HFFc6 (cell line): Measurements from ENCODE around the gene RNF148. TPM values are rescaled to one million over a fixed set of nuclear protein-coding genes. Genes with fewer than 3 reads are reported as not detected.

Source experiments
- DNase-seq: peaks from one replicate; pipeline ENCODE4 v3.0.0-alpha.2; 2018
- H3K27ac Mint-ChIP-seq: 2 replicates; pipeline ENCODE4 v1.8.0; 2020; ENCODE audit warnings: mild to moderate bottlenecking, mixed read lengths
- H3K27me3 Mint-ChIP-seq: 2 replicates; pipeline ENCODE4 v1.8.0; 2021; ENCODE audit warnings: mild to moderate bottlenecking, moderate library complexity, mixed read lengths; ENCODE audit not compliant: insufficient read depth
- H3K36me3 Mint-ChIP-seq: 2 replicates; pipeline ENCODE4 v1.8.0; 2021; ENCODE audit warnings: low read depth, mixed read lengths
- H3K4me1 Mint-ChIP-seq: 2 replicates; pipeline ENCODE4 v1.8.0; 2020; ENCODE audit warnings: low read depth, mixed read lengths
- H3K4me3 Mint-ChIP-seq: 2 replicates; pipeline ENCODE4 v1.8.0; 2020; ENCODE audit warnings: mild to moderate bottlenecking, moderate library complexity, mixed read lengths
- H3K9me3 Mint-ChIP-seq: 2 replicates; pipeline ENCODE4 v1.8.0; 2020; ENCODE audit warnings: mild to moderate bottlenecking, mixed read lengths
- total RNA-seq, 6 experiments: library from RNA; stranded (reverse); fragmentation: NEBNext Ultra II Directional; extraction: Animal tissue kit (Norgen Biotek cat#: 25700); gene quantifications; 2 replicates in 1 of 6; 3 replicates in 5 of 6; pipeline ENCODE4 v1.2.3, GENCODE V29; 2021
- TF ChIP-seq, protein P1 (sequence below): fragments of 200-600 bp; sonication (generic); IDR thresholded peaks from 2 replicates; pipeline ENCODE4 v1.5.0; 2021; ENCODE audit warnings: antibody characterized with exemption, mild to moderate bottlenecking

The RNF148 gene
- total RNA-seq, 6 experiments from 2014 or later: not detected

DNA sequence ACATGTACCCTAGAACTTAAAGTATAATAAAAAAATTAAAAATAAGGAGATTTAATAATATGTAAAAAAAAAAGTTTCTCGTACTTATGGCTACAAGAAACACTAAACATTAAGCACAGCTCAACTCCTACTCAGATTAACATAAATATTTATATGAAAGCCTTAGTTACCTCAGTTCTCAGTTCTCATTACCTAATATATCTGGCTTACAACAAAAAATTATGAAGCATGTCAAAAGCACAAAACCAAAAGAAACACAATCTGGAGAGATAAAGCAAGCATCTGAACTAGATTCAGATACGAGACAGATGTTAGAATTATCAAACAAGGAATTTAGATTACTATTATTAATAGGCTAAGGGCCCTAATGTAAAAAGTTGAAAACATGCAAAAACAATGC lies 43.9 kb downstream of the RNF148 start:
- TF ChIP-seq, protein P1, sequence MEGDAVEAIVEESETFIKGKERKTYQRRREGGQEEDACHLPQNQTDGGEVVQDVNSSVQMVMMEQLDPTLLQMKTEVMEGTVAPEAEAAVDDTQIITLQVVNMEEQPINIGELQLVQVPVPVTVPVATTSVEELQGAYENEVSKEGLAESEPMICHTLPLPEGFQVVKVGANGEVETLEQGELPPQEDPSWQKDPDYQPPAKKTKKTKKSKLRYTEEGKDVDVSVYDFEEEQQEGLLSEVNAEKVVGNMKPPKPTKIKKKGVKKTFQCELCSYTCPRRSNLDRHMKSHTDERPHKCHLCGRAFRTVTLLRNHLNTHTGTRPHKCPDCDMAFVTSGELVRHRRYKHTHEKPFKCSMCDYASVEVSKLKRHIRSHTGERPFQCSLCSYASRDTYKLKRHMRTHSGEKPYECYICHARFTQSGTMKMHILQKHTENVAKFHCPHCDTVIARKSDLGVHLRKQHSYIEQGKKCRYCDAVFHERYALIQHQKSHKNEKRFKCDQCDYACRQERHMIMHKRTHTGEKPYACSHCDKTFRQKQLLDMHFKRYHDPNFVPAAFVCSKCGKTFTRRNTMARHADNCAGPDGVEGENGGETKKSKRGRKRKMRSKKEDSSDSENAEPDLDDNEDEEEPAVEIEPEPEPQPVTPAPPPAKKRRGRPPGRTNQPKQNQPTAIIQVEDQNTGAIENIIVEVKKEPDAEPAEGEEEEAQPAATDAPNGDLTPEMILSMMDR: no peak
- no peaks in the 10 kb centered on the region for H3K27me3 Mint-ChIP-seq
- H3K9me3 Mint-ChIP-seq: peaks cover 47% of the 10 kb centered on the region
- DNase-seq: no peak
- no peaks in the 10 kb centered on the region for H3K36me3 Mint-ChIP-seq
- H3K4me3 Mint-ChIP-seq: no peak overlapping the region
- H3K4me1 Mint-ChIP-seq: no peaks in the 10 kb centered on the region
- no peak overlapping the region for H3K27ac Mint-ChIP-seq

DNA sequence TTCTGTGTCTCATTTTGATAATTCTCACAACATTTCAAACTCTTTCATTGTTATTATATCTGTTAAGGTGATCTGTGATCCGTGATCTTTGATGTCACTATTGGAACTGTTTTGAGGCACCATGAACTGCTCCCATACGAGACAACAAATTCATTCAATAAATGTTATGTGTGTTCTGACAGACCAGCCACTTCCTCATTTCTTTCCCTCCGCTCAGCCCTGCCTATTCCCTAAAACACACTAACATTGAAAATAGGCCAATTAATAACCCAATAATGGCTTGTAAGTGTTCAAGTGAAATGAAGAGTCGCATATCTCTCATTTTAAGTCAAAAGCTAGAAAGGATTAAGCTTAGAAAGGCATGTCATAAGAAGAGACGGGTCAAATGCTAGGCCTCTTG lies 49.0 kb downstream of the RNF148 start:
- Mint-ChIP-seq H3K4me3 (no peak overlapping the region), H3K36me3 (no peaks in the 10 kb centered on the region), H3K9me3 (peaks cover 31% of the 10 kb centered on the region), H3K27ac (no peak overlapping the region), H3K27me3 (no peaks in the 10 kb centered on the region), H3K4me1 (no peaks in the 10 kb centered on the region)
- TF ChIP-seq, protein P1: no peak
- DNase-seq: no peak

DNA sequence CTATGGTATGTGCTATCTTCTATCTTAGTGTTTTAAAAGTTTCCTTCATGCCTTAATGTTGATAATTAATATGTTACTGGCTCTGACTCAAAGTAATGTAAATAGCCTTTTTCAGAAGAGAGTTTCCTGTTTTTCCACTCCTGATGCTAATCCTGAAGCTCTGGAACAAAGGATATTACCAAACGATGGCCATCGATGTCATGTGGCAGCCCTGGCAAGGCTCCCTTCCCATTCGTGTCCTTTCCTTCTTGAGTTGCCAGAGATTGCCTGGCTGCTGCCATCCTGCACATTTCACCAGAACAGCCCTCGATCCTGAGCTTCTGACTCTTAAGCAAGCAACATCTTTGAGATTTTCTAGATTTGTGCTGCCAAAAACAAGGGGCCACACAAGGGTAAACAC lies 49.8 kb downstream of the RNF148 start:
- Mint-ChIP-seq H3K4me1 (no peaks in the 10 kb centered on the region), H3K27ac (no peak overlapping the region), H3K27me3 (no peaks in the 10 kb centered on the region), H3K36me3 (no peaks in the 10 kb centered on the region), H3K9me3 (peaks cover 37% of the 10 kb centered on the region), H3K4me3 (no peak overlapping the region)
- TF ChIP-seq, protein P1: no peak
- DNase-seq: no peak

Other genes starting within 250 kb of the RNF148 start
- not detected for gene RNF133, start 3.8 kb downstream of the RNF148 start, total RNA-seq
- not detected for gene CADPS2, start 183.5 kb upstream of the RNF148 start, total RNA-seq